ENCODE measurements around the gene ZSWIM1.
"Not testable (repeated sequence)": the region's sequence is repeated elsewhere in the genome, so short reads cannot be mapped to it uniquely, and the experiment has no call there.

The ZSWIM1 gene

DNA sequence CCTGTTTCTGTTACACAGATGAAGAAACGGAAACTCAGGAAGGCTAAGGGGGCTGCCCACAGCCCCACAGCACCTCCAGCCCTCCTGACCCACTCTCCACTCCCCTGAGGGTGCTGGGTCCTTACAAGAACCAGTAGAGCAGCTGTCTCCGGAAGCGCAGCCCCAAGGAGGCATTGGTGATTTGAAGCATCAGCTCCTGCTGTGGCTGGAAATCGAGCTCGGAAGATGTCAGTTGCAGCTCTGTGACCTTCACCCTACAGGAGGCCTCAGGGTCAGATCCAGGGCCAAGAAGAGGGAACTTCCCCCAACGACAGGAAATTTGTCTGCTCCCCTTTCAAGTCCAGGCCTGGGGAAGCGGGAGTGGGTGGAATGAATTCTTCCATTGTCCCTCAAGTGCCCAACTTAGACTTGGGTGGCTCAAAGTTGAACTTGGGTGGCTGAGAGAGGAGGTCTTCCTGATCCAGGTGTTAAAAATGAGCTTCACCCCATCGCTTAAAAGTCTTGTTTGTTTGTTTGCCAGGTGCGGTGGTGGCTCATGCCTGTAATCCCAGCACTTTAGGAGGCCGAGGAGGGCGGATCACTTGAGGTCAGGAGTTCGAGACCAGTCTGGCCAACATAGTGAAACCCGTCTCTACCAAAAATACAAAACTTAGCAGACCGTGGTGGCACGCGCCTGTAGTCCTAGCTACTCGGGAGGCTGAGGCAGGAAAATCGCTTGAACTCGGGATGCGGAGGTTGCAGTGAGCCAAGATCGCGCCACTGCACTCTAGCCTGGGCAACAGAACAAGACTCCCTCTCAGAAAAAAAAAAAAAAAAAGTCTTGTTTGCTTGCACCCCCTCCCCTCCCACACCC, 29.0 kb downstream of the ZSWIM1 start:
- no peak for DNase-seq (ENCODE audit: low read depth)

GRCh38 chr20:45910670-45911485, 29.9 kb downstream of the ZSWIM1 start:
- peak; percentile 92 for DNase-seq (ENCODE audit: low read depth)

DNA sequence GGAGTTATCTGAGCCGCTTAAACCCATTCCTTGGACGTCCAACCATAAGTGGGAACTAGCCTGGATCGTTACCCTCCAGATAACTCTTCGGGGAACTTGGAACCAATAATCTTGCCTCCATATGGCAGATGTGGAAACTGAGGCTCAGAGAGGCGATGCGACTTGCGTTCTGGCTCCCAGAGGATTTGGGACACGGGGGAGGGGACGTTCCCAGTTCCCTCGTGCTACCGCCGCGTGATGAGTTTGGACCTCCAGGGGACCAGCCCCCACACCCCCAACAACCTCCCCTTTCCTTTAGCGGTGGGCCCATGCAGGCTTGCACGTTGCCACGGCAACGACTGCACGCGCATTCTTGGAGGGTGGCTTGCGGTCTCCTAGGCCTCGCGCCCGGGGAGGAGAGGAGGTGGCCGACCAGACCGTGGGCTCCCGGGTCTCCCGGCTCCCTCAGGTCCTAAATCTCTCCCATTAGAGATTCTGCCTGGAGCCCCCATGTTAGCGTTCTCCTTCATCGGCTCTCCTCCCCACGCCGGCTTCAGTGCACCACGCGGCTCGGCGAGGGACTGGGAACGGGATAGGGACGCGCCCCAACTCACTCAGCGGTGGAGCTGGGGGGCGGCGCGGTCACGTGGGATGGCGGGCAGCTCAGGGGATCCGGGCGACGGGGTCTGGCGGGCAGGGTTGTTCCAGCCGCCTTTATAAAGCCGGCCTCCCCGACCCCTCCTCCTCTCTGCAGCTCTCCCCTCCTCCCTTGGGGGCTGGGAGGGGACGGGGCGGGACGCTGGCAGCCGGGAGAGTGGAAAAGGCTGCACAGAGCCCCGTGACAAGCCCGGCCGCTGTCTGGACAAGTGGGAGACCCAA, 30.7 kb downstream of the ZSWIM1 start, which contains the start of gene PLTP:
Gene PLTP (minus strand): TSS at position 670 of the 858 bp plus-strand sequence. CDS start 703 bp downstream, outside the sequence.
- DNase-seq (ENCODE audit: low read depth) = no peak

DNA sequence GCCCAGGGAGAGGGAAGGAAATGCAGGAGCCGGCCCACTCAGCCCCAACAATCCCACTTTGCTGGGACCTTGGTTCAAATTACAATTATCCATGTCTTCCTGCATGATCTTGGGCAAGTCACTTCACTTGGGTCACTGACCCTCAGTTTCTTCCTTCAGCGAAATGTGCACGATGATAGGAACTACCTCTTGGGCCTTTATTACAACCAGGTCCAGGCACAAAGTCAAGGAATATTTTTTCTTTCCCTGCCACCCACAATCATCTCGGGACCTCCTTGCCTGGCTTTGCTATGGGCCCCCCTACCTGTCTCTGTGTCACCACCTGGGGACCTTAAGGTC, 31.3 kb downstream of the ZSWIM1 start:
- DNase-seq (ENCODE audit: low read depth) = no peak

DNA sequence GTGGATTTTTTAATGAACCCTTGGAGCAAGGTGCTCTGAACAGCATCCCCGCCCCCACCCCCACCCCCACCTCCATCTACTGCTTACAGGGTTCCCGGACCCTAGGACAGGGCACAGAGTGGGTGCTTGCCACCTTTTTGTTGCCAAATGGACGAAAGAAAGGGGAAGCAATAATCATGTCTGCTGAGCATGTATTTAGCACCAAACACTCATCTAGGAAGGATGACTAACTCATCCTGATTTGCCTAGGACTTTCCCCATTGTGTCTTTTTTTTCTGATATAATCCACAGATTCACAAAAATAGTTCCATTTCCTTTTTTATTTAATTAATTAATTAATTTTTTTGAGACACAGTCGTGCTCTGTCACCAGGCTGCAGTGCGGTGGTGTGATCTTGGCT, 32.1 kb downstream of the ZSWIM1 start:
- DNase-seq (ENCODE audit: low read depth) = no peak

DNA sequence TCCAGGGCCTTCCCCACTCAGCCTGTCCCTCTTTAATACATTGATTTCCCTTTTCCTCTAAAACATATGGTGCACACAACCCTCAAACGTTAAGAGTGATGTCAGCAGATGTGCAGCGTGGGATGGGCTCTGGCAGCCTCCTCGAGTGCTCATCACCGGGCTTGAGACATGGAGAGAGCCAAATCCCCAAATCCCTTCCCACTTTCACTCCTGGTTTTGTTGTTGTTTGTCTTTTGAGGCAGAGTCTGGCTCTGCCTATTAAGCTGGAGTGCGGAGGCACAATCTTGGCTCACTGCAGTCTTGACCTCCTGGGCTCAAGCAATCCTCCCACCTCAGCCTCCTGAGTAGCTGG, 36.7 kb downstream of the ZSWIM1 start:
- no peak for DNase-seq (ENCODE audit: low read depth)

DNA sequence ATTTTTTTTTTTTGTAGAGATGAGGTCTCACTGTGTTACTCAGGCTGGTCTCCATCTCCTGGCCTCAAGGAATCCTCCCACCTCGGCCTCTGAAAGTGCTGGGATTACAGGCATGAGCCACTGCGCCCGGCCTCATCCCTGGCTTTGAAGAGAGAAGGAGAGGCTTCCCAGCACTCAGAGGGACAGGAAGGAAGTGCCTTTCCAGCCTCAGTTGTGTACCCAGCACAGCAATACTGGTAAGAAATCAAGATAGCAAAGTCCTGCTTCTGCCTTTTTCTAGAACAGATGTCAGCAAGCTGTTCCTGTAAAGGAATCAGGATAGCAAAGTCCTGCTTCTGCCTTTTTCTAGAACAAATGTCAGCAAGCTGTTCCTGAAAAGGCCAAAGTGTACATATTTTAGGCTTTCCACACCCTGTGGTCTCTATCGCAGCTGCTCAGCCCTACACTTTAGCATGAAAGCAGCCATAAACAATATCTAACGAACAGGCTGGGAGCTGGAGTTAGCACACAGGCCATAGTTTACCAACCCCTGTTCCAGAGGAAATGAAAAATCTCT, 37.2 kb downstream of the ZSWIM1 start:
- no peak for DNase-seq (ENCODE audit: low read depth)

DNA sequence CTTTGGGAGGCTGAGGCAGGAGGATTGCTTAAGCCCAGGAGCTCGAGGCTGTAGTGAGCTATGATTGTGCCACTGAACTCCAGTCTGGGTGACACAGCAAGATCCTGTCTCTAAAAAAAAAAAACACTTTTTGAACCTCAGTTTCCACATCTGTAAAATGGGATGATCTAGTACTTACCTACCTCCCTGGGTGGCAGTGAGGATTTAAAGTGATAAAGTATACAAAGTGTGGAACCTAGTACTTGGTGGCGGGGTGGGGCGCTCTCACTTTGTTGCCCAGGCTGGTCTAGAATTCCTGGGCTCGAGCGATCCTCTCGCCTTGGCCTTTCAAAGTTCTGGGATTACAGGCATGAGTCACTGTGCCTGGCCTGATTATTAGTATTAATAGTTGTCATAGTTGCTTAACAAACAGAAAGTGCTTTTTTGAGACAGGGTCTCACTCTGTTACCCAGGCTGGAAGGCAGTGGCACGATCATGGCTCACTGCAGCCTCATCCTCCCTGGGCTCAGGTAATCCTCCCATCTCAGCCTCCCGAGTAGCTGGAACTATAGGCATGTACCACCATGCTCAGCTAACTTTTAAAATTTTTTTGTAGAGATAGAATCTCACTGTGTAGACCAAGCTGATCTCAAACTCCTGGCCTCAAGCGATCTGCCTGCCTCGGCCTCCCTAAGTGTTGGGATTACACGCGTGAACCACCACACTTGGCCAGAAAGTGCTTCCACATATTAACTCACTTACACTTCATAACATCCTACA, 37.9 kb downstream of the ZSWIM1 start:
- DNase-seq (ENCODE audit: low read depth) = no peak

DNA sequence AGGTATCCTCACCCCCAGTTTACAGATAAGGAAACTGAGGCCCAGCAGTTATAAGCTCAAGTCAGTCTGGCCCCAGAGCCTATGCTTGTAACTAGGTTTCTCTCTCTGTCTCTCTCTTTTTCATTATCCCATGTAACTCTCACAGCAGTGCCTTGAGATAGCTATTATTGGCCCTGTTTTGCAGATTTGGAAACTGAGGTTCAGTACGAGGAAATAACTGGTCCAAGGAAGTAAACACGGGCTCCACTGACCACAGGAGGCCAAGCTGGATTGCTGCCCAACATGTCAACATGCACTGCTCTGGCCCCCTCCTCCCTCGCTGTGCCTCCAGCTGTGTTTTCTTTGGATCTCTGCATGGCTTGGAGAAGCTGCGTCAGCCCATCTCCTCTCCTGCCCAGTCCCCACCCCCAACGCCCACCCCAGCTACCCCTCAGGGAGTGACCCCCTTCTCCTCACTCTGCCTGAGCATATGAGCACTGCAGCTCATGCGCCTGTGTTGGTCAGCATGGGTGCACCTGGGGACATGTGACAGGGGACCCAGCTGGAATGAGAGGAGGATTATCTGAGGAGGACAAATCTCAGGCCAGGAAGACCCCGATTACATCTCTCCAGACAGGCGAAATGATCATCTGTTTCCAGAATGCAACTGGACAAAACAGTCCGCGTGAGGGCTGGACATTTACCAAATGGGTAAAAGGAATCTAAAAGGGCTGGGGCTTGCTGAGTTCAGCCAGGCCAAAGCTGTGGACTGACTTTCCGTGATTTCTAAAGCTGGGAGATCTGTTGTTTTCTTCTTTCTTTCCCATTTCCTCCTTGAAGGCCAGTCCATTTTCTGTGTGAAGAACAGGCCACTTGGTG, 38.7 kb downstream of the ZSWIM1 start:
- no peak for DNase-seq (ENCODE audit: low read depth)

DNA sequence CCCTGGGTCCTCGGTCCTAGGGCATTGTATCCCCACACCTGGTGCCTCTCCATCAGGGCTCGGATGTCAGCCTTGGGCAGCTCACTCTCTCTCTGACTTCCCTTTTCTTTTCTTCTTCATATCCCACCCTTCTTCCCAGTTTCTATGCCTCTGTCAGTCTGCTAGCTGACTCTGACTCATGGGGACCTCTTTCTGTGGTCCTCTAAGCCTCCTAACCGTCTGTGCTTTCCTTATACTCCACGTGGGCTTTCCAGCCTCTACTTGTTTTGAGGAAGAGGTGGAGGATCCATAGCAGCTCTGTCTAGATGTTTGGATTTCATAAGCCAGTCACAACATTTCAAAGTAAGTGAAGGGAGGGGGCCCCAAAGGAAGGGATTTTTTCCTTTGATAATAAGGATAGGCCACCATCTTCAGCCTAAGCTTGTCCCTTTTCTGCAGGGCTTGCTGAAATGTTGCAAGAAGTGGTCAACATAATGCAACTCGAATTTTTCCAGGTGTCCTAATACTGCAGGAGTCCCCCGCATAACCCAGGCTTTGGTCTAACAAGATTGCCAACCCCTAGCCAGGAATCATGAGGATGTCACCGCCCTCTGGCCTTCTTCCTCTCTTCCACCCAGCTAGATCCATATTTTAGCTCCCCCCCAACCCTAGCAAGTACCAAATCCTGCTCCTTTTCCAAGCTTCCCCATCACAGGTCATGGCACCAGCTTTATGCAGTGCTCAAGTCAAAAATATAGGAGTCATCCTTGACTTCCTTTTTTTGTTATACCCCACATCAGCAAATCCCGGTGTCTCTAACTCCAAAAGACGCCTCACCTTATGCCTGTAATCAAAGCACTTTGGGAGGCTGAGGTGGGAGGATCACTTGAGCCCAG, 39.7 kb downstream of the ZSWIM1 start:
- DNase-seq (ENCODE audit: low read depth) = no peak

DNA sequence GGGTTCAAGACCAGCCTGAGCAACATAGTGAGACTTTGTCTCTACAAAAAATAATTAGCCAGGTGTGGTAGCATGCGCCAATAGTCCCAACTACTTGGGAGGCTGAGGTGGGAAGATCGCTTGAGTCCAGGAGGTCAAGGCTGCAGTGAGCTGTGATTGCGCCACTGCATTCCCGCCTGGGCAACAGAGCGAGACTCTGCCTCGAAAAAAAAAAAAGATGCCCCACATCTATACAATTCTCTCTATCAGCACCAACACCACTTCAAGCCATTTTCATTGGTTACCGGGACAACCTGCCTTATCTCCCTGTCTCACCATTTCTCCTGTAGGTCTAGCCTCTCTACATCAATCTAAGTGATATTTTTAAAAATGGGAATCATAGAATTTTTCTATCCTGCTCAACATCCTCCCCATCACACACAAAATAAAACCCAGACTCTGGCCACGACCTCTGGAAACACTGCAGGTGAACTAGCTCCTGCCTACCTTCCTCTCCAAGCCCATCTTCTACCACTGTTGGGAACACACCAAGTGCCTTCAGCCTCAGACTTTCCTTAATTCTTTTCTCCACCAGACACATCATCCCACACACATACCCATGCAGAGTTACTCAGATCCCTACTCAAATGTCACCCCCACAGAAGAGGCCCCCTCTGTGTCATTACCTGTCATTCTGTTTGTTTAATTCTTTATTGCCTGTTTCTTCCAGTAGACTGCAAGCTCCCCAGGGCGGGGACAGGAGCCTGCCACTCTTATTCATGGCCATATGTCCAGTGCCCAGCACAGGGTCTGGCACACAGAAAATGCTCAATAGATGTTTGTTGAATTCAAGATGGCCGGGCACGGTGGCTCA, 40.5 kb downstream of the ZSWIM1 start:
- no peak for DNase-seq (ENCODE audit: low read depth)

GRCh38 chr20:45924391-45925261, 43.6 kb downstream of the ZSWIM1 start:
- no peak for DNase-seq (ENCODE audit: low read depth)

- DNase-seq (ENCODE audit: low read depth) = no peak
Observed at GRCh38 chr20:45925821-45926506, 44.9 kb downstream of the ZSWIM1 start.

GRCh38 chr20:45926731-45927070, 45.7 kb downstream of the ZSWIM1 start:
- no peak for DNase-seq (ENCODE audit: low read depth)

DNA sequence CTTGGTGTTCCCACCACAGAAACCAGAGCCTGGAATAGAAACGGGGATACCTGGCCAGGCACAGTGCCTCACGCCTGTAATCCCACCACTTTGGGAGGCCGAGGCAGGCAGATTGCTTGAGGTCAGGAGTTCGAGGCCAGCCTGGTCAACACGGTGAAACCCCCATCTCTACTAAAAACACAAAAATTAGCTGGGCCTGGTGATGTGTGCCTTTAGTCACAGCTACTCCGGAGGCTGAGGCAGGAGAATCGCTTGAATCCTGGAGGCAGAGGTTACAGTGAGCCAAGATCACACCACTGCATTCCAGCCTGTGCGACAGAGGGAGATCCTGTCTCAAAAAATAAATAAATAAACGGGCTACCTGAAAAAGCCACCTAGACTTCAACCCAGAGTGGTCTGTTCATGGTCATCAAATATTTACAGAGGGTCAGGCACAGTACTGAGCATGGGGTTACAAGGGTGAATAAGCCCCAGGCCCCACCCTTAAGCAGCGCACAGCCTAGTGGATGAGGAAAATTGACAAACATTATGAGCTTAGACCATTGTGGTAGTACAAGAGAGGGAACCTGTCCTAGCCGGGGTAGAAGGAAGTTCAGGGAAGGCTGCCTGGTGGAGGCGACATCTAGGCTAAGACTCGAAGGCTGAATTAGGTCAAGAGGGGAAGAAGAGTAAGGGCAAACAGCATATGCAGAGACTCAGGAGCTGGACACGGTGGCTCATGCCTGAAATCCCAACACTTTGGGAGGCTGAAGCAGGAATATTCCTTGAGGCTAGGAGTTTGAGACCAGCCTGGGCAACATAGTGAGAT, 46.2 kb downstream of the ZSWIM1 start:
- no peak for DNase-seq (ENCODE audit: low read depth)

GRCh38 chr20:45931680-45932079, 50.7 kb downstream of the ZSWIM1 start:
- not testable (repeated sequence) for DNase-seq (ENCODE audit: low read depth)
